SU-DHL-6 (cell line): Measurements from ENCODE around the gene TOM1L2.
A peak's percentile ranks its signal among the peaks of the same experiment; 100 is the strongest.

Experiments
- H2AFZ ChIP-seq: fragments of 200-600 bp; sonication (generic); 2 replicates; pipeline ENCODE4 v1.6.1; 2014; ENCODE audit warnings: low read depth, mild to moderate bottlenecking, moderate library complexity, mixed read lengths, antibody characterized with exemption, low read length; ENCODE audit not compliant: severe bottlenecking
- H3F3A ChIP-seq: fragments of 200-600 bp; shearing (Covaris generic); 2 replicates; pipeline ENCODE4 v1.6.0; 2016; ENCODE audit warnings: antibody characterized with exemption, mild to moderate bottlenecking; ENCODE audit not compliant: insufficient read depth
- H3K27ac ChIP-seq: fragments of 200-600 bp; sonication (generic); 2 replicates; pipeline ENCODE4 v1.5.1; 2016; ENCODE audit warnings: low read depth, mild to moderate bottlenecking, low read length, moderate library complexity, mixed read lengths
- H3K27me3 ChIP-seq: fragments of 200-600 bp; sonication (generic), shearing (Covaris generic); 2 replicates; pipeline ENCODE4 v1.6.0; 2014; ENCODE audit warnings: mild to moderate bottlenecking, low read length
- H3K36me3 ChIP-seq: fragments of 200-600 bp; sonication (generic); 2 replicates; pipeline ENCODE4 v1.6.1; 2014; ENCODE audit warnings: mild to moderate bottlenecking, low read length, mixed read lengths
- H3K4me2 ChIP-seq: fragments of 300-600, 200-600 bp; shearing (Covaris generic), sonication (generic); 2 replicates; pipeline ENCODE4 v1.6.0; 2014; ENCODE audit warnings: low read length, low read depth, mild to moderate bottlenecking; ENCODE audit not compliant: poor library complexity, severe bottlenecking
- H3K4me3 ChIP-seq: fragments of 200-600 bp; sonication (generic); 2 replicates; pipeline ENCODE4 v1.5.1; 2014; ENCODE audit warnings: antibody characterized with exemption, low read length, mild to moderate bottlenecking, mixed read lengths; ENCODE audit not compliant: insufficient read depth, poor library complexity, severe bottlenecking
- H3K79me2 ChIP-seq: fragments of 200-600 bp; sonication (generic); 2 replicates; pipeline ENCODE4 v1.6.1; 2014; ENCODE audit warnings: mild to moderate bottlenecking, low read length, moderate library complexity; ENCODE audit not compliant: insufficient read depth
- H3K9ac ChIP-seq: fragments of 200-600 bp; sonication (generic); 2 replicates; pipeline ENCODE4 v1.7.0; 2014; ENCODE audit warnings: mild to moderate bottlenecking, low read length
- H3K9me2 ChIP-seq: fragments of 200-600 bp; sonication (generic); replicated peaks from 2 replicates; pipeline ENCODE4 v1.6.1; 2014; ENCODE audit warnings: low read length; ENCODE audit not compliant: insufficient read depth
- H3K9me3 ChIP-seq: fragments of 200-600 bp; sonication (generic); 2 replicates; pipeline ENCODE4 v1.6.1; 2014; ENCODE audit warnings: low read length, mixed read lengths; ENCODE audit not compliant: insufficient read depth
- H4K20me1 ChIP-seq: fragments of 200-600 bp; sonication (generic); 2 replicates; pipeline ENCODE4 v1.6.1; 2014; ENCODE audit warnings: low read depth, mild to moderate bottlenecking, antibody characterized with exemption, low read length, moderate library complexity, mixed read lengths
- CTCF ChIP-seq: fragments of 200-600 bp; sonication (generic); IDR thresholded peaks from one replicate; pipeline ENCODE4 v1.5.1; 2017; ENCODE audit warnings: antibody characterized with exemption, mild to moderate bottlenecking, low read length, moderate library complexity; ENCODE audit not compliant: insufficient read depth, poor library complexity, severe bottlenecking
- EZH2phosphoT487 ChIP-seq: fragments of 200-600 bp; sonication (generic), shearing (Covaris generic); conservative IDR thresholded peaks from 2 replicates; pipeline ENCODE4 v1.6.1; 2018; ENCODE audit warnings: mild to moderate bottlenecking, antibody characterized with exemption, low read length, moderate library complexity, mixed read lengths

The TOM1L2 gene

GRCh38 chr17:17835415-17836249 is 136.6 kb downstream of the TOM1L2 start:
- H3K4me2 ChIP-seq, result peak overlapping the region; percentile 76
- no peaks in the 10 kb centered on the region for H3K9me3 ChIP-seq
- H2AFZ ChIP-seq, result no peak overlapping the region
- no peaks in the 10 kb centered on the region for H4K20me1 ChIP-seq
- H3K27me3 ChIP-seq, result no peaks in the 10 kb centered on the region
- H3K79me2 ChIP-seq, result peaks cover 41% of the 10 kb centered on the region
- H3K9ac ChIP-seq, result peak overlapping the region; percentile 89
- H3F3A ChIP-seq, result peaks cover 23% of the 10 kb centered on the region
- H3K36me3 ChIP-seq, result no peaks in the 10 kb centered on the region
- peak overlapping the region; percentile 80 for H3K4me3 ChIP-seq
- H3K9me2 ChIP-seq, result no peaks in the 10 kb centered on the region
- peak overlapping the region; percentile 67 for H3K27ac ChIP-seq
- TF ChIP-seq CTCF (no peak), EZH2phosphoT487 (no peak)

GRCh38 chr17:17834974-17835373 is 137.2 kb downstream of the TOM1L2 start:
- Histone ChIP-seq H3K9ac (peak overlapping the region; percentile 89), H3K9me2 (no peaks in the 10 kb centered on the region), H3K4me2 (peak overlapping the region; percentile 76), H2AFZ (no peak overlapping the region), H3K9me3 (no peaks in the 10 kb centered on the region), H3K27me3 (no peaks in the 10 kb centered on the region), H3K4me3 (no peak overlapping the region), H4K20me1 (no peaks in the 10 kb centered on the region), H3K79me2 (peaks cover 48% of the 10 kb centered on the region), H3F3A (peaks cover 23% of the 10 kb centered on the region), H3K27ac (peak overlapping the region; percentile 67), H3K36me3 (no peaks in the 10 kb centered on the region)
- TF ChIP-seq EZH2phosphoT487 (no peak), CTCF (no peak)

- TF ChIP-seq CTCF (no peak), EZH2phosphoT487 (no peak)
- no peaks in the 10 kb centered on the region for H3K9me2 ChIP-seq
- no peaks in the 10 kb centered on the region for H4K20me1 ChIP-seq
- no peaks in the 10 kb centered on the region for H3K27me3 ChIP-seq
- H3K4me3 ChIP-seq, result no peak overlapping the region
- peak overlapping the region; percentile 76 for H3K4me2 ChIP-seq
- peak overlapping the region; percentile 89; the same call in 1 of the 2 replicates for H3K9ac ChIP-seq
- no peak overlapping the region for H2AFZ ChIP-seq
- no peaks in the 10 kb centered on the region for H3K9me3 ChIP-seq
- peaks cover 48% of the 10 kb centered on the region for H3K79me2 ChIP-seq
- H3K27ac ChIP-seq, result peak overlapping the region; percentile 67
- H3K36me3 ChIP-seq, result no peaks in the 10 kb centered on the region
- H3F3A ChIP-seq, result peaks cover 23% of the 10 kb centered on the region
Measured at GRCh38 chr17:17833658-17834357, 138.4 kb downstream of the TOM1L2 start.
